ENCODE data around the gene KITLG.

KITLG gene

DNA sequence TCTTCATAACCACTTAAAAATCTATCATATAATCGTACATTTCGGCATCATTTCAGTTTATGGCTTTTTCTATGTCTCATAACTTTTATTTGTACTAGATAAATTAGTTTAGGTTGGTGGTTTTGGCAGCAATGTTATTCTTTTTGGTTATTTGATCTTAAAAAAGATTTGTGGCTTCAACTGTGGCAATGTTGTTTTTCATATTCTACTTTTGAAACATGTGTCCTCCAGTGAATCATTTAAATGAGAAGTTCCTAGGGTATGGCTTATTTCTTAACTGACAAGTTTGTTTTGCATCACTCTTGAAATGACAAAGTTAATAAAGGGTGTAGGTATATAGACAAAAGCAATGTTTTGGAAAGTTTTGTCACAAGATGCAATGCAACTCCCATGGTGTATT lies 11.1 kb upstream of the KITLG start:
- Histone ChIP-seq H3K4me3 (replicated peaks; ENCODE audit: insufficient read depth, low read length) (no peak overlapping the region), H3K27me3 (ENCODE audit: insufficient read depth, poor library complexity, severe bottlenecking) (no peaks in the 10 kb centered on the region), H3K27ac (replicated peaks) (no peak overlapping the region)
- no peak for DNase-seq (ENCODE audit: low read depth in 1 of 2, low spot score in 1 of 2)
- TF ChIP-seq POLR2AphosphoS5 (IDR thresholded peaks at IDR 0.05; ENCODE audit: low read depth), result no peak
- TF ChIP-seq GABPA (IDR thresholded peaks at IDR 0.05; ENCODE audit: low read depth), result no peak
- TF ChIP-seq, protein P1, sequence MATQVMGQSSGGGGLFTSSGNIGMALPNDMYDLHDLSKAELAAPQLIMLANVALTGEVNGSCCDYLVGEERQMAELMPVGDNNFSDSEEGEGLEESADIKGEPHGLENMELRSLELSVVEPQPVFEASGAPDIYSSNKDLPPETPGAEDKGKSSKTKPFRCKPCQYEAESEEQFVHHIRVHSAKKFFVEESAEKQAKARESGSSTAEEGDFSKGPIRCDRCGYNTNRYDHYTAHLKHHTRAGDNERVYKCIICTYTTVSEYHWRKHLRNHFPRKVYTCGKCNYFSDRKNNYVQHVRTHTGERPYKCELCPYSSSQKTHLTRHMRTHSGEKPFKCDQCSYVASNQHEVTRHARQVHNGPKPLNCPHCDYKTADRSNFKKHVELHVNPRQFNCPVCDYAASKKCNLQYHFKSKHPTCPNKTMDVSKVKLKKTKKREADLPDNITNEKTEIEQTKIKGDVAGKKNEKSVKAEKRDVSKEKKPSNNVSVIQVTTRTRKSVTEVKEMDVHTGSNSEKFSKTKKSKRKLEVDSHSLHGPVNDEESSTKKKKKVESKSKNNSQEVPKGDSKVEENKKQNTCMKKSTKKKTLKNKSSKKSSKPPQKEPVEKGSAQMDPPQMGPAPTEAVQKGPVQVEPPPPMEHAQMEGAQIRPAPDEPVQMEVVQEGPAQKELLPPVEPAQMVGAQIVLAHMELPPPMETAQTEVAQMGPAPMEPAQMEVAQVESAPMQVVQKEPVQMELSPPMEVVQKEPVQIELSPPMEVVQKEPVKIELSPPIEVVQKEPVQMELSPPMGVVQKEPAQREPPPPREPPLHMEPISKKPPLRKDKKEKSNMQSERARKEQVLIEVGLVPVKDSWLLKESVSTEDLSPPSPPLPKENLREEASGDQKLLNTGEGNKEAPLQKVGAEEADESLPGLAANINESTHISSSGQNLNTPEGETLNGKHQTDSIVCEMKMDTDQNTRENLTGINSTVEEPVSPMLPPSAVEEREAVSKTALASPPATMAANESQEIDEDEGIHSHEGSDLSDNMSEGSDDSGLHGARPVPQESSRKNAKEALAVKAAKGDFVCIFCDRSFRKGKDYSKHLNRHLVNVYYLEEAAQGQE (IDR thresholded peaks at IDR 0.05; ENCODE audit: insufficient replicate concordance, low read depth), result no peak
- TF ChIP-seq SPI1 (IDR thresholded peaks at IDR 0.05; ENCODE audit: borderline replicate concordance, low read depth), result no peak
- TF ChIP-seq, protein P2, sequence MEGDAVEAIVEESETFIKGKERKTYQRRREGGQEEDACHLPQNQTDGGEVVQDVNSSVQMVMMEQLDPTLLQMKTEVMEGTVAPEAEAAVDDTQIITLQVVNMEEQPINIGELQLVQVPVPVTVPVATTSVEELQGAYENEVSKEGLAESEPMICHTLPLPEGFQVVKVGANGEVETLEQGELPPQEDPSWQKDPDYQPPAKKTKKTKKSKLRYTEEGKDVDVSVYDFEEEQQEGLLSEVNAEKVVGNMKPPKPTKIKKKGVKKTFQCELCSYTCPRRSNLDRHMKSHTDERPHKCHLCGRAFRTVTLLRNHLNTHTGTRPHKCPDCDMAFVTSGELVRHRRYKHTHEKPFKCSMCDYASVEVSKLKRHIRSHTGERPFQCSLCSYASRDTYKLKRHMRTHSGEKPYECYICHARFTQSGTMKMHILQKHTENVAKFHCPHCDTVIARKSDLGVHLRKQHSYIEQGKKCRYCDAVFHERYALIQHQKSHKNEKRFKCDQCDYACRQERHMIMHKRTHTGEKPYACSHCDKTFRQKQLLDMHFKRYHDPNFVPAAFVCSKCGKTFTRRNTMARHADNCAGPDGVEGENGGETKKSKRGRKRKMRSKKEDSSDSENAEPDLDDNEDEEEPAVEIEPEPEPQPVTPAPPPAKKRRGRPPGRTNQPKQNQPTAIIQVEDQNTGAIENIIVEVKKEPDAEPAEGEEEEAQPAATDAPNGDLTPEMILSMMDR (IDR thresholded peaks at IDR 0.05; ENCODE audit: insufficient read depth, low read length), result no peak

DNA sequence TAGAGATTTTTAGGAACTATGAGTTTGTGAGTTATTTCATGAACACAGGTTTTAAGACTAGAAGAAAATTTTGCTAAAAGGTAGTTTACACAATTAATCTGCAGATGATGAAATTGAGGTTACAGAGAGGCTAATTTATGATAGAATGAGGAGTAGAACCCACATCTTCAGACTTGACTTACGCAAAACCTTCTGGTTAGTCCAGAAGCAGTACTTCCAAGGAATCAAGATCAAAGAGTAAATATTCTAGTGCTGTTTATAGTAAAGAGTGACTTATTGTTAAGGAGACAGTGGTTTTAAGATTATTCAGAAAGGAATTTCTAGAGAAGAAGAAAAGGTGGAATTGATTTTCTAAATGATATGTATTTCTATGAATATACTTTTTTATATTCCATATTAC lies 10.6 kb upstream of the KITLG start:
- DNase-seq (ENCODE audit: low read depth in 1 of 2, low spot score in 1 of 2), result no peak
- Histone ChIP-seq H3K4me3 (replicated peaks; ENCODE audit: insufficient read depth, low read length) (no peak overlapping the region), H3K27me3 (ENCODE audit: insufficient read depth, poor library complexity, severe bottlenecking) (no peaks in the 10 kb centered on the region), H3K27ac (replicated peaks) (no peak overlapping the region)
- no peak for TF ChIP-seq SPI1 (IDR thresholded peaks at IDR 0.05; ENCODE audit: borderline replicate concordance, low read depth)
- no peak for TF ChIP-seq GABPA (IDR thresholded peaks at IDR 0.05; ENCODE audit: low read depth)
- TF ChIP-seq, protein P1 (IDR thresholded peaks at IDR 0.05; ENCODE audit: insufficient replicate concordance, low read depth), result no peak
- TF ChIP-seq, protein P2 (IDR thresholded peaks at IDR 0.05; ENCODE audit: insufficient read depth, low read length), result no peak
- no peak for TF ChIP-seq POLR2AphosphoS5 (IDR thresholded peaks at IDR 0.05; ENCODE audit: low read depth)

DNA sequence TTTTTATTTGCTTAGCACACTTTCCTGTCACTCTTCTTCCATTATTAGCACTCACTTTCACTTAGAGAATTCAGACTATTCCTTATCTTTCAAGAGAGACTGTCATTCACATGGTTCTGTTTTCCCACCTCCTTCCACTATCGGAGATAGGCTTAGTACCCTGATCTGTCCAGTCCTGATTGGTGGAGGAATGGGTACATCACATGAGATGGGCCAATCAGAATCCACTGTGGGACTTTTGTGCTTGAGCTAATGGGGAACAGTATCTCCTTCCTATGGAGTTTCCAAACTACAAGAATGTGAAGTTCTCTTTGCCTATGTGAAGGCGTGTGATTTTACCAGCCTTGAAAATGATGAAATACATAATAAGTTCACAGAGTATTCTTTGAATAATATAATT lies 4.8 kb upstream of the KITLG start:
- no peak overlapping the region for H3K27ac ChIP-seq (replicated peaks)
- TF ChIP-seq SPI1 (IDR thresholded peaks at IDR 0.05; ENCODE audit: borderline replicate concordance, low read depth) (no peak), GABPA (IDR thresholded peaks at IDR 0.05; ENCODE audit: low read depth) (no peak)
- TF ChIP-seq, protein P2 (IDR thresholded peaks at IDR 0.05; ENCODE audit: insufficient read depth, low read length), result no peak
- TF ChIP-seq, protein P1 (IDR thresholded peaks at IDR 0.05; ENCODE audit: insufficient replicate concordance, low read depth), result no peak
- no peak overlapping the region for H3K4me3 ChIP-seq (replicated peaks; ENCODE audit: insufficient read depth, low read length)

More for the DNA sequence above, 4.8 kb upstream of the KITLG start:
- peaks cover 11% of the 10 kb centered on the region for H3K27me3 ChIP-seq (ENCODE audit: insufficient read depth, poor library complexity, severe bottlenecking)
- no peak for DNase-seq (ENCODE audit: low read depth in 1 of 2, low spot score in 1 of 2)
